Measurements from ENCODE around the gene PARD6G.

DNA sequence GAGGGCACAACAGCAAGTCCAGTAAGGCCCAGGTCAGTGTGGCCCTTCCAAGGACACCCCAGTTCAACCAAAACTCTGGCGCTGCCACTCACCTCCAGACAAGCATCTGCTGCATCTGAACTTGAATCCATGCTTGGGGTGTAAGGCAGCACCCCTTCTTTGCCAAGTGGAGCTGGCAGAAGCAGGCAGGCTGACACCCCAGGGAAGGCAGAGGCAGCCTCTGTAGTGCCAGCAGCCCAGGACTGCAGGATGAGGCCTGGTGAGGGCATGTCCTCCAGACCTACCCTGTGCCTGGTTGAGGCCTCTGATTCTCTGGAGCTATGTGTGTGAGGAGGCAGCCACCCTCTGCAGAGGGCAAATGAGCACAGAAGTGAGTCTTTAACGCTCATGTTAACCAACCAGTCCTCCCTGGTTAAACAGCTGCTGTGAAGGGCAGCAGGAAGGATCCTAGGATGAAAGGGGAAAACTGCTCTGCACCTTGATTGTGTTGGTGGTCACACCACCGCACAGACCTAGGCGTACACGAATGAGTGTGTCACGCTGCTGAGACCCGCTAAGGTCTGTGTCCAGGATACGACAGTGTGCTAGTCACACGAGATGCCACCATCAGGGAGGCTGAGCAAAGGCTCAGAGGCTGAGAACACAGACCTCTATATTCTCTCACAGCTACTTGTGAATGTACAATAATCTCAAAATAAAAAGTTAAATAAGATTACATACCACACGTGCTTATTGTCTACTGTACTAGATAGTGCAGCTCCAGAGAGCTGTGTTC lies 2.2 kb downstream of the PARD6G start:
- TF ChIP-seq, protein P1, sequence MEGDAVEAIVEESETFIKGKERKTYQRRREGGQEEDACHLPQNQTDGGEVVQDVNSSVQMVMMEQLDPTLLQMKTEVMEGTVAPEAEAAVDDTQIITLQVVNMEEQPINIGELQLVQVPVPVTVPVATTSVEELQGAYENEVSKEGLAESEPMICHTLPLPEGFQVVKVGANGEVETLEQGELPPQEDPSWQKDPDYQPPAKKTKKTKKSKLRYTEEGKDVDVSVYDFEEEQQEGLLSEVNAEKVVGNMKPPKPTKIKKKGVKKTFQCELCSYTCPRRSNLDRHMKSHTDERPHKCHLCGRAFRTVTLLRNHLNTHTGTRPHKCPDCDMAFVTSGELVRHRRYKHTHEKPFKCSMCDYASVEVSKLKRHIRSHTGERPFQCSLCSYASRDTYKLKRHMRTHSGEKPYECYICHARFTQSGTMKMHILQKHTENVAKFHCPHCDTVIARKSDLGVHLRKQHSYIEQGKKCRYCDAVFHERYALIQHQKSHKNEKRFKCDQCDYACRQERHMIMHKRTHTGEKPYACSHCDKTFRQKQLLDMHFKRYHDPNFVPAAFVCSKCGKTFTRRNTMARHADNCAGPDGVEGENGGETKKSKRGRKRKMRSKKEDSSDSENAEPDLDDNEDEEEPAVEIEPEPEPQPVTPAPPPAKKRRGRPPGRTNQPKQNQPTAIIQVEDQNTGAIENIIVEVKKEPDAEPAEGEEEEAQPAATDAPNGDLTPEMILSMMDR (IDR thresholded peaks at IDR 0.05): no peak
- TF ChIP-seq POLR2A (IDR thresholded peaks at IDR 0.05): no peak
